GM12872 (cell line): ENCODE measurements around the gene ISM1.

Experiments
- CTCF ChIP-seq: IDR thresholded peaks from 3 replicates; pipeline ENCODE4 v1.5.1; 2011; ENCODE audit warnings: low read depth, mild to moderate bottlenecking, low read length, moderate library complexity; ENCODE audit not compliant: insufficient read depth

ISM1 gene

GRCh38 chr20:13342469-13343242, 121.6 kb downstream of the ISM1 start:
- TF ChIP-seq CTCF = no peak

- TF ChIP-seq CTCF = no peak
Measured at GRCh38 chr20:13344671-13345070, 123.6 kb downstream of the ISM1 start.

GRCh38 chr20:13348311-13349234, 127.5 kb downstream of the ISM1 start:
- no peak for TF ChIP-seq CTCF

- no peak for TF ChIP-seq CTCF
Measured at GRCh38 chr20:13349235-13349604, 128.1 kb downstream of the ISM1 start.
